RWPE1 (cell line): Measurements from ENCODE around the gene DPP6.

Experiments used
- CTCF ChIA-PET: fragments of 350-600 bp; sonication (Branson Sonifier 250); formaldehyde crosslinking; extraction: SDS; loops from one replicate; lab custom pipeline; 2021; lab: Yijun Ruan, JAX
- POLR2A ChIA-PET: fragments of 400-600 bp; formaldehyde crosslinking; extraction: SDS; loops from one replicate; lab custom pipeline; 2020; ENCODE audit warnings: antibody characterized with exemption; ENCODE audit not compliant: low non-redundant PET; lab: Yijun Ruan, JAX
- DNase-seq: peaks from one replicate; pipeline ENCODE4 v3.0.0; 2012; ENCODE audit warnings: low spot score
- H3K27ac ChIP-seq: fragments of 450-650 bp; 2 replicates; pipeline ENCODE4 v1.5.1; 2017
- CTCF ChIP-seq: fragments of 450-650 bp; conservative IDR thresholded peaks from 2 replicates; pipeline ENCODE4 v1.5.1; 2017; ENCODE audit warnings: low read depth, mild to moderate bottlenecking

DPP6 gene

GRCh38 chr7:154540596-154540995, 488.4 kb downstream of the DPP6 start:
- ChIA-PET CTCF (no interaction called here), POLR2A (no interaction called here)
- DNase-seq, result no peak
- no peak for TF ChIP-seq CTCF
- H3K27ac ChIP-seq, result no peak overlapping the region

- no peak for DNase-seq
- TF ChIP-seq CTCF, result no peak
- no peak overlapping the region for H3K27ac ChIP-seq
- POLR2A ChIA-PET, result no interaction called here
- CTCF ChIA-PET, result no interaction called here
Observed at GRCh38 chr7:154541606-154542005, 489.4 kb downstream of the DPP6 start.

GRCh38 chr7:154546946-154547587, 494.9 kb downstream of the DPP6 start:
- no peak for TF ChIP-seq CTCF
- no peak for DNase-seq
- CTCF ChIA-PET, result interaction anchor here (0.5 kb wide), 1 partner anchor 66 kb away, joined by 3 read pairs; no protein-coding TSS in a partner anchor
- POLR2A ChIA-PET, result no interaction called here
- no peak overlapping the region for H3K27ac ChIP-seq

- no peak for DNase-seq
- POLR2A ChIA-PET, result no interaction called here
- CTCF ChIA-PET, result no interaction called here
- no peak overlapping the region for H3K27ac ChIP-seq
- no peak for TF ChIP-seq CTCF
Observed at GRCh38 chr7:154553711-154554265, 501.6 kb downstream of the DPP6 start.

GRCh38 chr7:154559454-154559853, 507.3 kb downstream of the DPP6 start:
- H3K27ac ChIP-seq, result no peak overlapping the region
- ChIA-PET CTCF (no interaction called here), POLR2A (no interaction called here)
- TF ChIP-seq CTCF, result no peak
- DNase-seq, result no peak

- ChIA-PET POLR2A (no interaction called here), CTCF (no interaction called here)
- DNase-seq, result no peak
- no peak overlapping the region for H3K27ac ChIP-seq
- TF ChIP-seq CTCF, result no peak
Observed at GRCh38 chr7:154564676-154565075, 512.5 kb downstream of the DPP6 start.
